Skeletal muscle tissue (tissue), 4 donors: ENCODE measurements around the gene ATP6V0D1. TPM values are rescaled to one million over a fixed set of nuclear protein-coding genes. Genes with fewer than 3 reads are reported as not detected.
"Not testable (repeated sequence)": the region's sequence is repeated elsewhere in the genome, so short reads cannot be mapped to it uniquely, and the experiment has no call there.

Experiments used
- H3K27ac ChIP-seq: one replicate; pipeline ENCODE4 v1.7.0; 2013; ENCODE audit warnings: mild to moderate bottlenecking, low read depth, low read length, inconsistent platforms
- H3K27me3 ChIP-seq, 3 donors: one replicate each; pipeline ENCODE4 v1.7.0; 2013; ENCODE audit warnings: low read length in 3 of 3; ENCODE audit not compliant: control insufficient read depth in 3 of 3, insufficient read depth in 3 of 3
- H3K36me3 ChIP-seq, 3 donors: one replicate each; pipeline ENCODE4 v1.7.0; 2013; ENCODE audit warnings: low read length in 3 of 3; ENCODE audit not compliant: control insufficient read depth in 3 of 3, insufficient read depth in 3 of 3
- H3K4me1 ChIP-seq, 3 donors: one replicate each; pipeline ENCODE4 v1.7.0; 2013; ENCODE audit warnings: low read length in 3 of 3, mild to moderate bottlenecking in 3 of 3; ENCODE audit not compliant: control insufficient read depth in 3 of 3, insufficient read depth in 3 of 3
- H3K4me3 ChIP-seq, 3 donors: one replicate each; pipeline ENCODE4 v1.7.0; 2013; ENCODE audit warnings: low read length in 3 of 3
- H3K9ac ChIP-seq, 3 donors: one replicate each; pipeline ENCODE4 v1.7.0; 2013; ENCODE audit warnings: low read length in 3 of 3, mild to moderate bottlenecking in 3 of 3, moderate library complexity in 2 of 3, low read depth in 1 of 3
- H3K9me3 ChIP-seq, 3 donors: one replicate each; pipeline ENCODE4 v1.7.0; 2013; ENCODE audit warnings: low read length in 3 of 3; ENCODE audit not compliant: control insufficient read depth in 3 of 3
- total RNA-seq: library from RNA; depleted of rRNA; stranded (reverse); fragments of >200 nt; gene quantifications from one replicate; pipeline ENCODE4 v1.2.3, GENCODE V29; 2014
- donor health status: Osteomylitis.

The ATP6V0D1 gene
- total RNA-seq, 1 donor from 2014 or later: 46.4 TPM

GRCh38 chr16:67519242-67519641 lies 38.3 kb upstream of the ATP6V0D1 start:
- H3K36me3 ChIP-seq: no peaks in the 10 kb centered on the region
- H3K9ac ChIP-seq: no peak overlapping the region
- H3K27ac ChIP-seq: no peak overlapping the region
- H3K27me3 ChIP-seq: no peaks in the 10 kb centered on the region
- H3K4me3 ChIP-seq: no peak overlapping the region
- peaks cover 7 to 11% (median 11%) of the 10 kb centered on the region in 3 donors for H3K4me1 ChIP-seq
- H3K9me3 ChIP-seq: no peaks in the 10 kb centered on the region

GRCh38 chr16:67518676-67519075 lies 37.7 kb upstream of the ATP6V0D1 start:
- Histone ChIP-seq H3K27me3 (no peaks in the 10 kb centered on the region), H3K9me3 (no peaks in the 10 kb centered on the region), H3K4me1 (peaks cover 7 to 11% (median 11%) of the 10 kb centered on the region in 3 donors), H3K36me3 (no peaks in the 10 kb centered on the region), H3K27ac (no peak overlapping the region), H3K4me3 (no peak overlapping the region), H3K9ac (no peak overlapping the region)

GRCh38 chr16:67517661-67518423 lies 36.9 kb upstream of the ATP6V0D1 start:
- Histone ChIP-seq H3K27ac (no peak overlapping the region), H3K36me3 (no peaks in the 10 kb centered on the region), H3K4me1 (peaks cover 7 to 11% (median 11%) of the 10 kb centered on the region in 3 donors), H3K9ac (no peak overlapping the region), H3K27me3 (no peaks in the 10 kb centered on the region), H3K9me3 (no peaks in the 10 kb centered on the region), H3K4me3 (no peak overlapping the region)

- Histone ChIP-seq H3K4me3 (no peak overlapping the region), H3K27ac (no peak overlapping the region), H3K4me1 (peaks cover 7 to 11% (median 11%) of the 10 kb centered on the region in 3 donors), H3K9me3 (no peaks in the 10 kb centered on the region), H3K9ac (no peak overlapping the region), H3K36me3 (no peaks in the 10 kb centered on the region), H3K27me3 (no peaks in the 10 kb centered on the region)
These were observed 36.1 kb upstream of the ATP6V0D1 start for GRCh38 chr16:67517155-67517445.

- Histone ChIP-seq H3K4me3 (no peak overlapping the region), H3K9me3 (no peaks in the 10 kb centered on the region), H3K27me3 (no peaks in the 10 kb centered on the region), H3K9ac (no peak overlapping the region), H3K36me3 (no peaks in the 10 kb centered on the region), H3K4me1 (peaks cover 3 to 8% (median 7%) of the 10 kb centered on the region in 3 donors), H3K27ac (no peak overlapping the region)
These were observed 35.6 kb upstream of the ATP6V0D1 start for GRCh38 chr16:67516296-67517154.

GRCh38 chr16:67514382-67514828 lies 33.4 kb upstream of the ATP6V0D1 start:
- no peak overlapping the region for H3K27ac ChIP-seq
- no peaks in the 10 kb centered on the region for H3K27me3 ChIP-seq
- no peaks in the 10 kb centered on the region for H3K36me3 ChIP-seq
- H3K4me1 ChIP-seq: no peaks in the 10 kb centered on the region
- no peak overlapping the region for H3K9ac ChIP-seq
- H3K4me3 ChIP-seq: no peak overlapping the region
- H3K9me3 ChIP-seq: no peaks in the 10 kb centered on the region

- not testable (repeated sequence) for H3K4me3 ChIP-seq
These were observed 32.9 kb upstream of the ATP6V0D1 start for GRCh38 chr16:67513892-67514291.

GRCh38 chr16:67509016-67509415 lies 28.1 kb upstream of the ATP6V0D1 start:
- H3K4me1 ChIP-seq: no peaks in the 10 kb centered on the region
- H3K9ac ChIP-seq: no peak overlapping the region
- no peak overlapping the region for H3K4me3 ChIP-seq
- no peak overlapping the region for H3K27ac ChIP-seq
- no peaks in the 10 kb centered on the region for H3K36me3 ChIP-seq
- H3K27me3 ChIP-seq: no peaks in the 10 kb centered on the region
- H3K9me3 ChIP-seq: no peaks in the 10 kb centered on the region

More at GRCh38 chr16:67513892-67514291, 32.9 kb upstream of the ATP6V0D1 start:
- not testable (repeated sequence) for H3K27me3 ChIP-seq, H3K36me3 ChIP-seq, H3K4me1 ChIP-seq, H3K9me3 ChIP-seq, H3K9ac ChIP-seq, H3K27ac ChIP-seq

GRCh38 chr16:67506468-67506867 lies 25.5 kb upstream of the ATP6V0D1 start:
- no peaks in the 10 kb centered on the region for H3K9me3 ChIP-seq
- H3K27ac ChIP-seq: no peak overlapping the region
- H3K36me3 ChIP-seq: no peaks in the 10 kb centered on the region
- peaks cover 0 to 3% (median 0%) of the 10 kb centered on the region in 3 donors for H3K4me1 ChIP-seq
- no peak overlapping the region for H3K4me3 ChIP-seq
- H3K9ac ChIP-seq: no peak overlapping the region
- H3K27me3 ChIP-seq: no peaks in the 10 kb centered on the region
